Measurements from ENCODE around the gene CEBPG.

DNA sequence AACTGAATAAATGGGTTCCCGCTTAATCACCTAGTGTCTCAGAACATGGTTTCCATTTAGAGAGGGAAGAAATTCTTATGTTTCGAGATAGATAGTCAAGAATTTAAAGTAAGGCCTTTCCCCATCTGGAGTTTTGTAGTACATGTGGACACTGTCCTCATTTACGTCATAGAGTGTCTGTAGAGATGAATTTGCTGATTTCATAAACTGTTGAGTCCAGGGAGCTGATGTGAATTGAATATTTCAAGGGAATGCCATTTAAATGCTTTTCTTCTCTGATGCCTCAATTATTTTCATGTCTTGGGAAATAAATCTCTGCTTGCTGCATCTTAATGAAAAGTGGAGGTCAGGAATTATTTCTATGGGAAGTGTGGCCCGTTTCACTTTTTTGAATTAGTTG, 9.5 kb downstream of the CEBPG start:
- no peak for TF ChIP-seq EZH2 (IDR thresholded peaks at IDR 0.05)
- no peak for TF ChIP-seq POLR2AphosphoS5 (IDR thresholded peaks at IDR 0.05; ENCODE audit: borderline replicate concordance, low read depth, low read length)
- no peak for TF ChIP-seq FOXP2 (optimal IDR thresholded peaks at IDR 0.05; ENCODE audit: control extremely low read depth, extremely low read length, insufficient read depth)
